IMR-90 (cell line): ENCODE results near the gene PDE6A.

Source experiments
- BHLHE40 ChIP-seq: fragments of 150-350 bp; IDR thresholded peaks from 2 replicates; pipeline ENCODE4 v1.6.1; 2016; ENCODE audit warnings: mild to moderate bottlenecking, low read depth, low read length
- CEBPB ChIP-seq: IDR thresholded peaks from 2 replicates; pipeline ENCODE4 v1.6.1; 2012; ENCODE audit warnings: low read depth, low read length, improper control_type of control experiment
- CHD1 ChIP-seq: IDR thresholded peaks from 2 replicates; pipeline ENCODE4 v1.6.1; 2012; ENCODE audit warnings: low read depth, low read length, improper control_type of control experiment
- MAZ ChIP-seq: IDR thresholded peaks from 2 replicates; pipeline ENCODE4 v1.6.1; 2012; ENCODE audit warnings: low read depth, mild to moderate bottlenecking, low read length, improper control_type of control experiment, moderate library complexity, borderline replicate concordance
- MXI1 ChIP-seq: IDR thresholded peaks from 2 replicates; pipeline ENCODE4 v1.6.1; 2012; ENCODE audit warnings: low read depth, mild to moderate bottlenecking, low read length, moderate library complexity, borderline replicate concordance
- POLR2A ChIP-seq: IDR thresholded peaks from 2 replicates; pipeline ENCODE4 v1.6.1; 2012; ENCODE audit warnings: mild to moderate bottlenecking, low read depth, low read length
- RAD21 ChIP-seq: IDR thresholded peaks from 2 replicates; pipeline ENCODE4 v1.6.1; 2012; ENCODE audit warnings: low read length, improper control_type of control experiment
- RCOR1 ChIP-seq: IDR thresholded peaks from 2 replicates; pipeline ENCODE4 v1.6.1; 2012; ENCODE audit warnings: mild to moderate bottlenecking, low read length, improper control_type of control experiment; ENCODE audit not compliant: insufficient replicate concordance
- SMC3 ChIP-seq: fragments of 150-350 bp; IDR thresholded peaks from 2 replicates; pipeline ENCODE4 v1.6.1; 2016; ENCODE audit warnings: low read depth, mild to moderate bottlenecking, antibody characterized with exemption, low read length, moderate library complexity
- TF ChIP-seq, protein P1 (sequence below): conservative IDR thresholded peaks from 2 replicates; pipeline ENCODE4 v1.5.1; 2012; ENCODE audit warnings: mild to moderate bottlenecking, low read depth, low read length, improper control_type of control experiment
- TF ChIP-seq, protein P2 (sequence below): fragments of 150-350 bp; IDR thresholded peaks from 2 replicates; pipeline ENCODE4 v1.6.1; 2017; ENCODE audit warnings: mild to moderate bottlenecking, antibody characterized with exemption, low read length, low read depth

DNA sequence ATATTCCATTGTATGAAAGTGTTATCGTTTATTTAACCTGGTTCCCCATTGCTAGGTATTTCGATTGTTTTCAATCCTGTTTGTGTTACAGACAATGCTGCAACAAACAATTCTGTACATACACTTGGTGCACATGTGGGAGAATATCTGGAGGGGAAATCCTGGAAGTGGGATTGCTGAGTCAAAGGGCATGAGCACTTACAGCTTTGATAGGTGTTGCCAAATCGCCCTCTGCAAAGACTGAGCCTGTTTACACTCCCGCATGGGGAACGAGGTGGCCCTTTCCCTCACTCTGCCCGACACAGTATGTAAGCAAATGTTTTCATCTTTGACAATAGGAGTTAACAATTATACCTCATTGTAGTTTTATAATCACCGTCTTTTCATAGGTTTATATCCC, 66.2 kb downstream of the PDE6A start:
- TF ChIP-seq, protein P1, sequence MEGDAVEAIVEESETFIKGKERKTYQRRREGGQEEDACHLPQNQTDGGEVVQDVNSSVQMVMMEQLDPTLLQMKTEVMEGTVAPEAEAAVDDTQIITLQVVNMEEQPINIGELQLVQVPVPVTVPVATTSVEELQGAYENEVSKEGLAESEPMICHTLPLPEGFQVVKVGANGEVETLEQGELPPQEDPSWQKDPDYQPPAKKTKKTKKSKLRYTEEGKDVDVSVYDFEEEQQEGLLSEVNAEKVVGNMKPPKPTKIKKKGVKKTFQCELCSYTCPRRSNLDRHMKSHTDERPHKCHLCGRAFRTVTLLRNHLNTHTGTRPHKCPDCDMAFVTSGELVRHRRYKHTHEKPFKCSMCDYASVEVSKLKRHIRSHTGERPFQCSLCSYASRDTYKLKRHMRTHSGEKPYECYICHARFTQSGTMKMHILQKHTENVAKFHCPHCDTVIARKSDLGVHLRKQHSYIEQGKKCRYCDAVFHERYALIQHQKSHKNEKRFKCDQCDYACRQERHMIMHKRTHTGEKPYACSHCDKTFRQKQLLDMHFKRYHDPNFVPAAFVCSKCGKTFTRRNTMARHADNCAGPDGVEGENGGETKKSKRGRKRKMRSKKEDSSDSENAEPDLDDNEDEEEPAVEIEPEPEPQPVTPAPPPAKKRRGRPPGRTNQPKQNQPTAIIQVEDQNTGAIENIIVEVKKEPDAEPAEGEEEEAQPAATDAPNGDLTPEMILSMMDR: no peak
- TF ChIP-seq POLR2A (no peak), RAD21 (no peak), BHLHE40 (no peak), SMC3 (no peak), RCOR1 (no peak), MXI1 (no peak), CEBPB (no peak), MAZ (no peak), CHD1 (no peak)
- TF ChIP-seq, protein P2, sequence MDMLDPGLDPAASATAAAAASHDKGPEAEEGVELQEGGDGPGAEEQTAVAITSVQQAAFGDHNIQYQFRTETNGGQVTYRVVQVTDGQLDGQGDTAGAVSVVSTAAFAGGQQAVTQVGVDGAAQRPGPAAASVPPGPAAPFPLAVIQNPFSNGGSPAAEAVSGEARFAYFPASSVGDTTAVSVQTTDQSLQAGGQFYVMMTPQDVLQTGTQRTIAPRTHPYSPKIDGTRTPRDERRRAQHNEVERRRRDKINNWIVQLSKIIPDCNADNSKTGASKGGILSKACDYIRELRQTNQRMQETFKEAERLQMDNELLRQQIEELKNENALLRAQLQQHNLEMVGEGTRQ: no peak
